Measurements from ENCODE around the gene VAV2. TPM values are rescaled to one million over a fixed set of nuclear protein-coding genes. Genes with fewer than 3 reads are reported as not detected.

Gene VAV2
- total and polyA plus RNA-seq, 2 of the 4 experiments (the other 2 are of a cell fraction): 10.8 to 13.4 TPM

GRCh38 chr9:133747309-133747708, 244.8 kb downstream of the VAV2 start:
- ChIA-PET CTCF (no interaction called here), POLR2A (ENCODE audit: unreplicated experiment) (no interaction called here)
- TF ChIP-seq CEBPB (IDR thresholded peaks at IDR 0.05; ENCODE audit: low read depth, low read length) (no peak), USF2 (IDR thresholded peaks at IDR 0.05; ENCODE audit: low read depth, low read length) (no peak), MAFK (IDR thresholded peaks at IDR 0.05; ENCODE audit: low read depth, low read length) (no peak), MXI1 (IDR thresholded peaks at IDR 0.05; ENCODE audit: borderline replicate concordance, low read depth, low read length) (no peak), CTCF (conservative IDR thresholded peaks at IDR 0.05; ENCODE audit: low read depth, low read length) (no peak), CHD1 (IDR thresholded peaks at IDR 0.05; ENCODE audit: low read depth, low read length) (no peak), SMC3 (IDR thresholded peaks at IDR 0.05; ENCODE audit: low read depth, low read length) (no peak), ELK1 (IDR thresholded peaks at IDR 0.05; ENCODE audit: borderline replicate concordance, low read depth, low read length) (no peak), RAD21 (IDR thresholded peaks at IDR 0.05; ENCODE audit: low read length) (no peak), NFE2L2 (IDR thresholded peaks at IDR 0.05; ENCODE audit: low read depth, low read length) (no peak), RFX5 (IDR thresholded peaks at IDR 0.05; ENCODE audit: low read depth, low read length) (no peak), FOS (IDR thresholded peaks at IDR 0.05; ENCODE audit: low read depth, low read length) (no peak), POLR2A (IDR thresholded peaks at IDR 0.05; ENCODE audit: low read depth, low read length) (no peak), MAZ (IDR thresholded peaks at IDR 0.05; ENCODE audit: borderline replicate concordance, low read depth, low read length) (no peak), RCOR1 (IDR thresholded peaks at IDR 0.05; ENCODE audit: insufficient replicate concordance, low read length) (no peak), BHLHE40 (IDR thresholded peaks at IDR 0.05; ENCODE audit: low read depth, low read length) (no peak)
- Histone ChIP-seq H3K27me3 (ENCODE audit: control insufficient read depth, insufficient read depth, low read length) (peaks cover 4% of the 10 kb centered on the region), H2BK20ac (ENCODE audit: low read depth, low read length) (no peak overlapping the region), H3K9ac (ENCODE audit: low read depth, low read length) (no peak overlapping the region), H3K18ac (ENCODE audit: low read depth, low read length) (no peak overlapping the region), H3K56ac (ENCODE audit: extremely low read depth, insufficient read depth, low read length) (no peak overlapping the region), H4K8ac (ENCODE audit: low read depth in 2 of 2, low read length in 2 of 2) (no peak overlapping the region), H4K91ac (ENCODE audit: insufficient read depth, low read depth, low read length) (no peak overlapping the region), H4K5ac (ENCODE audit: low read depth, low read length) (no peak overlapping the region), H2BK15ac (ENCODE audit: low read depth, low read length) (no peak overlapping the region), H3K36me3 (ENCODE audit: control insufficient read depth, insufficient read depth, low read length) (no peaks in the 10 kb centered on the region), H3K4ac (ENCODE audit: low read depth, low read length) (no peak overlapping the region), H3K79me1 (ENCODE audit: low read depth in 1 of 2, low read length in 2 of 2) (no peaks in the 10 kb centered on the region), H2AK9ac (replicated peaks; ENCODE audit: low read depth, low read length, poor library complexity) (no peak overlapping the region), H3K9me3 (ENCODE audit: control insufficient read depth, insufficient read depth, low read length) (no peaks in the 10 kb centered on the region), H3K23ac (ENCODE audit: low read depth, low read length) (no peak overlapping the region), H2AFZ (replicated peaks; ENCODE audit: low read length, poor library complexity) (no peak overlapping the region), H3K4me3 (ENCODE audit: insufficient read depth, low read depth, low read length) (no peak overlapping the region), H3K4me1 (ENCODE audit: control insufficient read depth, insufficient read depth, low read length) (no peaks in the 10 kb centered on the region), H2BK120ac (ENCODE audit: low read depth, low read length) (no peak overlapping the region), H4K20me1 (ENCODE audit: insufficient read depth, low read length) (no peaks in the 10 kb centered on the region), H2AK5ac (ENCODE audit: low read depth, low read length) (no peak overlapping the region), H3K4me2 (ENCODE audit: low read depth, low read length) (no peak overlapping the region), H3K14ac (replicated peaks; ENCODE audit: low read depth, low read length) (no peak overlapping the region), H3K27ac (ENCODE audit: insufficient read depth, low read length) (no peak overlapping the region), H3K9me1 (ENCODE audit: insufficient read depth, low read length) (peaks cover 4% of the 10 kb centered on the region; the same call in 1 of the 2 replicates), H2BK5ac (ENCODE audit: low read depth, low read length, poor library complexity, severe bottlenecking) (no peak overlapping the region)
- ATAC-seq (ENCODE audit: low read depth) (no peak), DNase-seq (no peak)
- intact Hi-C loops (cut with micrococcal nuclease) (no loop called here), dilution Hi-C loops (cut with HindIII; ENCODE audit: low sequenced_read_pairs, unreplicated experiment) (no loop called here), in situ Hi-C loops (cut with MboI; ENCODE audit: low sequenced_read_pairs) (no loop called here)
- BruUV-seq (replicated peaks): no TSS peak
